Ectodermal cell (in vitro differentiated cells): ENCODE measurements around the gene PI16. TPM values are rescaled to one million over a fixed set of nuclear protein-coding genes. Genes with fewer than 3 reads are reported as not detected.

Experiments
- H3K27ac ChIP-seq: 2 replicates; pipeline ENCODE4 v1.7.0; 2013; ENCODE audit warnings: mild to moderate bottlenecking, low read depth, low read length; ENCODE audit not compliant: insufficient read depth, poor library complexity, severe bottlenecking
- H3K27me3 ChIP-seq: 2 replicates; pipeline ENCODE4 v1.7.0; 2013; ENCODE audit warnings: mild to moderate bottlenecking, low read length; ENCODE audit not compliant: insufficient read depth, control insufficient read depth, poor library complexity, severe bottlenecking
- H3K36me3 ChIP-seq: one replicate; pipeline ENCODE4 v1.7.0; 2013; ENCODE audit warnings: low read length; ENCODE audit not compliant: control insufficient read depth, insufficient read depth
- H3K4me1 ChIP-seq: one replicate; pipeline ENCODE4 v1.7.0; 2013; ENCODE audit warnings: low read length; ENCODE audit not compliant: control insufficient read depth, insufficient read depth
- H3K4me3 ChIP-seq: 2 replicates; pipeline ENCODE4 v1.7.0; 2013; ENCODE audit warnings: low read depth, low read length, control low read depth; ENCODE audit not compliant: insufficient read depth
- H3K9me3 ChIP-seq: 2 replicates; pipeline ENCODE4 v1.7.0; 2013; ENCODE audit warnings: mild to moderate bottlenecking, low read length, moderate library complexity; ENCODE audit not compliant: control insufficient read depth
- WGBS, 2 experiments: methylation state at CpG; one replicate each; pipeline ENCODE4 v1.1.7; 2013; ENCODE audit warnings: missing lambda C conversion rate in 2 of 2; 5-methylcytosine and 5-hydroxymethylcytosine counted together
- polyA plus RNA-seq, 4 experiments: library from polyadenylated mRNA; stranded (reverse); fragments of 50-300 nt; gene quantifications; one replicate each; pipeline ENCODE4 v1.2.3, GENCODE V29; 2013

PI16 gene
- polyA plus RNA-seq (2013, experiment 1 of 4): not detected
- not detected for polyA plus RNA-seq (2013, experiment 2 of 4)
- polyA plus RNA-seq (2013, experiment 3 of 4): 0.21 TPM
- 0.12 TPM for polyA plus RNA-seq (2013, experiment 4 of 4)

GRCh38 chr6:36954262-36954931 lies at the start of gene PI16:
PI16 (plus strand) TSS chr6:36954738; CDS start chr6:36954761, 23 bp downstream.
- H3K9me3 ChIP-seq: no peaks in the 10 kb centered on the region
- H3K4me1 ChIP-seq: no peaks in the 10 kb centered on the region
- 86 to 87% methylated on average over 14 of the region's 14 CpGs for WGBS, 2 experiments
- H3K27ac ChIP-seq: no peak within 1 kb of the TSS
- no peaks in the 10 kb centered on the region for H3K27me3 ChIP-seq
- H3K36me3 ChIP-seq: no peaks in the 10 kb centered on the region
- H3K4me3 ChIP-seq: no peak within 1 kb of the TSS

- no peak overlapping the region for H3K27ac ChIP-seq
- H3K4me3 ChIP-seq: no peak overlapping the region
Observed at GRCh38 chr6:36904851-36905393, 49.6 kb upstream of the PI16 start.

DNA sequence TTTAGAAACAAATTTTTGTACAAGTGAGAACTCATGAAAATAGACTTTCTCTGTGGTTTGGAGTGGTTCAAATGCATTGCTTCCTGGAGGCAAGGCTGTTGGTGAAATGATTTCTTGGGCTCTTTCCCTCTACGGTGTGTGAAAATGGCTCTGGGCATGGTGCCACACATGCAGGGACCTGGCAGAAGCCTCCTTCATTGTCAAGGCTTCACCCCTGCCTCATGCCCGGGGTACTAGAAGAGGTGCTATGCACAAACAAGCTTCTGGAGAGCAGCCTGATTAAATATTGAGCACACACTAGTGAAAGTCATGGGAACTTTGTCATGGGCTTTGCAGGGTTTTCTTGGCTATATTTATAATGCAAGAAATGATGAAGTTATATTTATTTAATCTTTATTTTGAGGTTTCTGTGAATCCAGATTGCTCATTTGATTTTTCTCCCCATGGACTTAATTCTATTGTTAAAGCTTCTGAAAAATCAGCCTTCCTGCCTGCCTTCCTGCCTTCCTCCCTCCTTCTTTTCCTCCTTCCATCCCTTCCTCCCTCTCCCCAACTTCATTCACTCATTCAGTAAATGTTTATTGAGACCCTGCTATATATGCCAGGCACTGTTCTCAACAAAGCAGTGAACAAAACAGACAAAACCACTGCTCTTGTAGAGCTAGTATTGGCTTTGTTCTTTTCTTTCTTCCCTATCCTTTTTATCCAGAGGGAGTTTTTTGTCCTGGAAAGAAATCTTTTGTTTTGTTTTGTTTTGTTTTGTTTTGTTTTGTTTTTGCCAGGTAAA lies 47.8 kb upstream of the PI16 start:
- 49 to 51% methylated on average over 2 of the region's 2 CpGs for WGBS, 2 experiments
- Histone ChIP-seq H3K27ac (no peak overlapping the region), H3K36me3 (no peaks in the 10 kb centered on the region), H3K27me3 (no peaks in the 10 kb centered on the region), H3K9me3 (no peaks in the 10 kb centered on the region), H3K4me1 (no peaks in the 10 kb centered on the region), H3K4me3 (no peak overlapping the region)

More at GRCh38 chr6:36904851-36905393, 49.6 kb upstream of the PI16 start:
- Histone ChIP-seq H3K4me1 (no peaks in the 10 kb centered on the region), H3K9me3 (no peaks in the 10 kb centered on the region), H3K36me3 (no peaks in the 10 kb centered on the region), H3K27me3 (no peaks in the 10 kb centered on the region)
- WGBS, 2 experiments: 91 to 97% methylated on average over 5 of the region's 5 CpGs

- no peaks in the 10 kb centered on the region for H3K36me3 ChIP-seq
- no peak overlapping the region for H3K27ac ChIP-seq
- H3K4me1 ChIP-seq: no peaks in the 10 kb centered on the region
- no peak overlapping the region for H3K4me3 ChIP-seq
- no peaks in the 10 kb centered on the region for H3K27me3 ChIP-seq
- no peaks in the 10 kb centered on the region for H3K9me3 ChIP-seq
- 87 to 94% methylated on average over 5 of the region's 5 CpGs for WGBS, 2 experiments
Observed at GRCh38 chr6:36907781-36908180, 46.8 kb upstream of the PI16 start.

- Histone ChIP-seq H3K9me3 (no peaks in the 10 kb centered on the region), H3K27ac (no peak overlapping the region), H3K4me3 (no peak overlapping the region), H3K4me1 (no peaks in the 10 kb centered on the region), H3K27me3 (no peaks in the 10 kb centered on the region), H3K36me3 (no peaks in the 10 kb centered on the region)
- whole genome bisulfite sequencing, 2 experiments: 83 to 85% methylated on average over 2 of the region's 2 CpGs
Observed at GRCh38 chr6:36908747-36909146, 45.8 kb upstream of the PI16 start.

GRCh38 chr6:36912030-36912454 lies 42.5 kb upstream of the PI16 start:
- whole genome bisulfite sequencing, 2 experiments: 92 to 95% methylated on average over 4 of the region's 4 CpGs
- Histone ChIP-seq H3K9me3 (no peaks in the 10 kb centered on the region), H3K4me3 (no peak overlapping the region), H3K27ac (no peak overlapping the region), H3K4me1 (no peaks in the 10 kb centered on the region), H3K36me3 (no peaks in the 10 kb centered on the region), H3K27me3 (no peaks in the 10 kb centered on the region)

- no peak overlapping the region for H3K27ac ChIP-seq
- H3K4me1 ChIP-seq: no peaks in the 10 kb centered on the region
- H3K36me3 ChIP-seq: no peaks in the 10 kb centered on the region
- H3K27me3 ChIP-seq: no peaks in the 10 kb centered on the region
- 85 to 92% methylated on average over 8 of the region's 8 CpGs for WGBS, 2 experiments
- no peaks in the 10 kb centered on the region for H3K9me3 ChIP-seq
- H3K4me3 ChIP-seq: no peak overlapping the region
Observed at GRCh38 chr6:36912586-36912985, 42.0 kb upstream of the PI16 start.

DNA sequence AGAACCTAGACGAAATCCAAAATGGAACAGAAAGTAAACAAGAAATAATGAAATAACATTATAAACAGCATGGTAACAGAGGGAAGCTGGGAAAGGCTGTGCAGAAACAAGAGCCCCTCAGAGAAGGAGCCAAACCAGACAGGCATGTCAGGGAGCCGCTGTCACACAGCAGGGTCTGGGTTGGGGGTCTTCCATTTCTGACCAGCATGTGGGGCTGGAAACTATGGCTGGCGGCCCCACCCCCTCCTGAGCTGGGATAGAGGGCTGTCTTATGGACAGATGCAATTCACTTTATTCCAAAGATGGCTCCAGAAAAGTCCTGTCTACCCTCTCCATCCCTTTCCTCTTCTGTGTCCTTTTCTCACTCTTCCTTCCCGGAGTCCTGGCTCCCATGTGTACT lies 41.5 kb upstream of the PI16 start:
- Histone ChIP-seq H3K9me3 (no peaks in the 10 kb centered on the region), H3K36me3 (no peaks in the 10 kb centered on the region), H3K4me1 (no peaks in the 10 kb centered on the region), H3K27me3 (no peaks in the 10 kb centered on the region), H3K4me3 (no peak overlapping the region), H3K27ac (no peak overlapping the region)
- WGBS, 2 experiments: 83% methylated on average over 3 to 4 of the region's 4 CpGs

DNA sequence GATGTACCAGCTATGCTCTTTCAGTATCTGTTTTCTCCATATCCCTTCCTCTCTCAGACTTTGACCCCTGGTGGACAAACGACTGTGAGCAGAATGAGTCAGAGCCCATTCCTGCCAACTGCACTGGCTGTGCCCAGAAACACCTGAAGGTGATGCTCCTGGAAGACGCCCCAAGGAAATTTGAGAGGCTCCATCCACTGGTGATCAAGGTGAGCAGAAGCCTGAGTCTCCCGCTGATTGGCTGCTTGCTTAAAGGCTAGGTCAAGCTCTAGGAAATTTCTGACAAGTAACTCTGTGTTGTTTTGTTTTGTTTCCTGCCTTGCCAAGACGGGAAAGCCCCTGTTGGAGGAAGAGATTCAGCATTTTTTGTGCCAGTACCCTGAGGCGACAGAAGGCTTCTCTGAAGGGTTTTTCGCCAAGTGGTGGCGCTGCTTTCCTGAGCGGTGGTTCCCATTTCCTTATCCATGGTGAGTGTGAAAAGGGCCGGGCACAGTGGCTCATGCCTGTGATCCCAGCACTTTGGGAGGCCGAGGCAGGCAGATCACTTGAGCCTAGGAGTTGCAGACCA lies 40.2 kb upstream of the PI16 start:
- WGBS, 2 experiments: 57 to 58% methylated on average over 10 of the region's 10 CpGs
- Histone ChIP-seq H3K27ac (no peak overlapping the region), H3K27me3 (no peaks in the 10 kb centered on the region), H3K4me3 (no peak overlapping the region), H3K36me3 (no peaks in the 10 kb centered on the region), H3K4me1 (no peaks in the 10 kb centered on the region), H3K9me3 (no peaks in the 10 kb centered on the region)

DNA sequence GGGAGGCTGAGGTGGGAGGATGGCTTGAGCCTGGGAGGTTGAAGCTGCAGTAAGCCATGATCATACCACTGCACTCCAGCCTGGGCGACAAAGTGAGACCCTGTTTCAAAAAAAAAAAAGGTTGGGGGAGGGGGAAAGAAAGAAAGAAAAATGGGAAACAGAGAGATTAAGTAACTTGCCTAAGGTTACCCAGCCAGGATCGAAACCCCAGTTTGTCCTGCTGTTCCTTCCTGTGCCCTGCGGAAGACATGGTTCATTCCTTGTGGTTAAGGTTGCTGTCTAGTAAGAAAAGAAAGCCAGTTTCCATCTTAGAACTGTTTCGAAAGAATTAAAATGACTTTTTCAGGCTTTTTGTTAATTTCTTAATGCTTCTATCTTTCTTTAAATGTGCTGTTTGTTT lies 38.9 kb upstream of the PI16 start:
- H3K36me3 ChIP-seq: no peaks in the 10 kb centered on the region
- no peak overlapping the region for H3K4me3 ChIP-seq
- no peaks in the 10 kb centered on the region for H3K27me3 ChIP-seq
- H3K9me3 ChIP-seq: no peaks in the 10 kb centered on the region
- no peaks in the 10 kb centered on the region for H3K4me1 ChIP-seq
- 93 to 97% methylated on average over 4 of the region's 4 CpGs for WGBS, 2 experiments
- no peak overlapping the region for H3K27ac ChIP-seq
